HCT116 (cell line): Measurements from ENCODE around the gene XK.

Source experiments
- CEBPB ChIP-seq: IDR thresholded peaks from 2 replicates; pipeline ENCODE4 v1.6.1; 2012; ENCODE audit warnings: low read depth
- CTCF ChIP-seq, 3 experiments: fragments of 200-600 bp in 1 of 3; sonication (generic) in 1 of 3; IDR thresholded peaks in 2 of 3; conservative IDR thresholded peaks in 1 of 3; 2 replicates each; pipeline ENCODE4 v1.5.1; 2012 to 2017; ENCODE audit warnings: low read depth in 2 of 3, low read length in 2 of 3, antibody characterized with exemption in 1 of 3, borderline replicate concordance in 1 of 3, control low read depth in 1 of 3, mild to moderate bottlenecking in 1 of 3, mixed read lengths in 1 of 3, mixed run types in 1 of 3, moderate library complexity in 1 of 3; ENCODE audit not compliant: insufficient read depth in 1 of 3
- EGR1 ChIP-seq: IDR thresholded peaks from 2 replicates; pipeline ENCODE4 v1.6.1; 2012; ENCODE audit warnings: low read depth
- EZH2phosphoT487 ChIP-seq: fragments of 200-600 bp; IDR thresholded peaks from 2 replicates; pipeline ENCODE4 v1.6.1; 2018; ENCODE audit warnings: antibody characterized with exemption, borderline replicate concordance
- JUND ChIP-seq: IDR thresholded peaks from 2 replicates; pipeline ENCODE4 v1.6.1; 2012
- POLR2A ChIP-seq: IDR thresholded peaks from 2 replicates; pipeline ENCODE4 v1.7.0; 2011; ENCODE audit warnings: borderline replicate concordance; ENCODE audit not compliant: insufficient read depth, insufficient read length; ENCODE audit errors: extremely low read depth
- POLR2AphosphoS5 ChIP-seq: IDR thresholded peaks from 2 replicates; pipeline ENCODE4 v1.6.1; 2011; ENCODE audit warnings: mild to moderate bottlenecking, low read depth, low read length, moderate library complexity
- RAD21 ChIP-seq: IDR thresholded peaks from 2 replicates; pipeline ENCODE4 v1.6.1; 2012; ENCODE audit warnings: low read depth, mild to moderate bottlenecking
- REST ChIP-seq: IDR thresholded peaks from 2 replicates; pipeline ENCODE4 v1.6.1; 2012; ENCODE audit warnings: low read depth
- TCF7L2 ChIP-seq: IDR thresholded peaks from 2 replicates; pipeline ENCODE4 v1.7.0; 2011; ENCODE audit warnings: borderline replicate concordance, inconsistent platforms; ENCODE audit not compliant: insufficient read depth, insufficient read length; ENCODE audit errors: extremely low read depth

- TF ChIP-seq RAD21 (no peak), EGR1 (no peak), CTCF (IDR thresholded peaks at IDR 0.05 in 2 of 3, conservative IDR thresholded peaks at IDR 0.05 in 1 of 3; ENCODE audit: borderline replicate concordance in 1 of 3, insufficient read depth in 1 of 3, low read depth in 2 of 3, low read length in 2 of 3) (no peak), POLR2AphosphoS5 (no peak), POLR2A (no peak), JUND (no peak), REST (no peak), EZH2phosphoT487 (no peak), TCF7L2 (no peak), CEBPB (no peak)
Measured at GRCh38 chrX:37759351-37759750, 73.8 kb downstream of the XK start.
